Measurements from ENCODE around the gene SNX8.

- no peak for TF ChIP-seq CTCF (IDR thresholded peaks at IDR 0.05 in 4 of 5, conservative IDR thresholded peaks at IDR 0.05 in 1 of 5)
- TF ChIP-seq POLR2A (IDR thresholded peaks at IDR 0.05) = no peak
These were observed 96.4 kb downstream of the SNX8 start for GRCh38 chr7:2217716-2218443.
